Retina (tissue), 1 donor: Measurements from ENCODE around the gene GKN2.
"Not testable (repeated sequence)": the region's sequence is repeated elsewhere in the genome, so short reads cannot be mapped to it uniquely, and the experiment has no call there.

Source experiments
- DNase-seq: peaks from one replicate; pipeline ENCODE4 v3.0.0-alpha.2; 2016

GKN2 gene

GRCh38 chr2:68917034-68917718, 35.5 kb downstream of the GKN2 start:
- DNase-seq = no peak

GRCh38 chr2:68916226-68916625, 36.5 kb downstream of the GKN2 start:
- DNase-seq = no peak

GRCh38 chr2:68915393-68915792, 37.3 kb downstream of the GKN2 start:
- no peak for DNase-seq

GRCh38 chr2:68913359-68913758, 39.3 kb downstream of the GKN2 start:
- no peak for DNase-seq

GRCh38 chr2:68912732-68913131, 40.0 kb downstream of the GKN2 start:
- DNase-seq = no peak

- DNase-seq = no peak
These were observed 40.6 kb downstream of the GKN2 start for GRCh38 chr2:68912111-68912510.

- no peak for DNase-seq
These were observed 41.0 kb downstream of the GKN2 start for GRCh38 chr2:68911709-68912108.

GRCh38 chr2:68911246-68911645, 41.4 kb downstream of the GKN2 start:
- DNase-seq = no peak

GRCh38 chr2:68909793-68910674, 42.7 kb downstream of the GKN2 start:
- peak; percentile 54 for DNase-seq

GRCh38 chr2:68908392-68908970, 44.2 kb downstream of the GKN2 start:
- no peak for DNase-seq

- DNase-seq = no peak
These were observed 44.8 kb downstream of the GKN2 start for GRCh38 chr2:68907920-68908253.

- DNase-seq = no peak
These were observed 45.3 kb downstream of the GKN2 start for GRCh38 chr2:68907232-68907919.

- no peak for DNase-seq
These were observed 46.0 kb downstream of the GKN2 start for GRCh38 chr2:68906716-68907115.

GRCh38 chr2:68905116-68905515, 47.6 kb downstream of the GKN2 start:
- no peak for DNase-seq

GRCh38 chr2:68901561-68901960, 51.1 kb downstream of the GKN2 start:
- DNase-seq = no peak

GRCh38 chr2:68901199-68901514, 51.5 kb downstream of the GKN2 start:
- no peak for DNase-seq

- no peak for DNase-seq
These were observed 52.0 kb downstream of the GKN2 start for GRCh38 chr2:68900496-68901198.

GRCh38 chr2:68895981-68896380, 56.7 kb downstream of the GKN2 start:
- not testable (repeated sequence) for DNase-seq
